Fibroblast of villous mesenchyme (primary cell): ENCODE results near the gene CAB39L. TPM values are rescaled to one million over a fixed set of nuclear protein-coding genes. Genes with fewer than 3 reads are reported as not detected.
A peak's percentile ranks its signal among the peaks of the same experiment; 100 is the strongest.
"Not testable (repeated sequence)": the region's sequence is repeated elsewhere in the genome, so short reads cannot be mapped to it uniquely, and the experiment has no call there.

ENCODE experiments used
- DNase-seq: peaks from one replicate; pipeline ENCODE4 v3.0.0-alpha.2; 2010; ENCODE audit warnings: low read depth
- H3K4me3 ChIP-seq: 2 replicates; pipeline ENCODE4 v1.5.1; 2011; ENCODE audit warnings: low read depth, mild to moderate bottlenecking, low read length
- CTCF ChIP-seq: IDR thresholded peaks from 2 replicates; pipeline ENCODE4 v1.5.1; 2012; ENCODE audit warnings: low read depth, mild to moderate bottlenecking, low read length; ENCODE audit not compliant: insufficient read depth
- total RNA-seq: library from RNA; depleted of rRNA; stranded (reverse); fragments of >200 nt; gene quantifications from 2 replicates; pipeline ENCODE4 v1.2.3, GENCODE V29; 2012

CAB39L gene
- total RNA-seq, 1 donor = 15.1 TPM

- H3K4me3 ChIP-seq = no peak overlapping the region
- no peak for TF ChIP-seq CTCF
- no peak for DNase-seq
Observed at GRCh38 chr13:49295244-49295643, 148.6 kb downstream of the CAB39L start.

- H3K4me3 ChIP-seq, DNase-seq: not testable (repeated sequence)
Observed at GRCh38 chr13:49294723-49295122, 149.1 kb downstream of the CAB39L start.

- no peak overlapping the region for H3K4me3 ChIP-seq
- DNase-seq = peak; percentile 49
- TF ChIP-seq CTCF = no peak
Observed at GRCh38 chr13:49292742-49293486, 150.9 kb downstream of the CAB39L start.

GRCh38 chr13:49288458-49288857 is 155.4 kb downstream of the CAB39L start:
- DNase-seq = no peak
- TF ChIP-seq CTCF = no peak
- no peak overlapping the region for H3K4me3 ChIP-seq

GRCh38 chr13:49287995-49288394 is 155.9 kb downstream of the CAB39L start:
- TF ChIP-seq CTCF = no peak
- DNase-seq = no peak
- H3K4me3 ChIP-seq = no peak overlapping the region

- no peak overlapping the region for H3K4me3 ChIP-seq
- TF ChIP-seq CTCF = no peak
- DNase-seq = no peak
Observed at GRCh38 chr13:49279885-49280284, 164.0 kb downstream of the CAB39L start.

GRCh38 chr13:49279112-49279511 is 164.8 kb downstream of the CAB39L start:
- H3K4me3 ChIP-seq = no peak overlapping the region
- no peak for DNase-seq
- TF ChIP-seq CTCF = no peak
